Measurements from ENCODE around the gene MBP.

DNA sequence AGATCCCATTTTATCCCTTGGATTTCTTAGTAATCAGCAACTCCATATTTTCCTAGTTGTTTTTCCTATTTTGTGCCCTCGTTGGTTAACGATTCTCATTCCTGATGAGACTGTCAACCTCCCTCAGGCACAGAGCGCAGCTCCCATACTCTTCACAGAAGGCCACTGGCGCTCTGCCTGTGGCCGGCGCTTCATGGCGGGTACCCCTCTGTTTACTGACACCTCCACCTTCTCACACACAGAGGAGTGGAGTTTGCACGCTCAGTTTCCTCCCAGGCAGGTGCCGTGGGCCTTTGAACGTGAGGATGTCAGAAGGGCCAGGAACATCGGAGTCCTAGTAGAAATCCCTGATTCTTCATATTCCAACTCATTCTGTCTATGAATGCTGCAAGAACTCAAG lies 139.0 kb downstream of the MBP start:
- TF ChIP-seq, protein P1, sequence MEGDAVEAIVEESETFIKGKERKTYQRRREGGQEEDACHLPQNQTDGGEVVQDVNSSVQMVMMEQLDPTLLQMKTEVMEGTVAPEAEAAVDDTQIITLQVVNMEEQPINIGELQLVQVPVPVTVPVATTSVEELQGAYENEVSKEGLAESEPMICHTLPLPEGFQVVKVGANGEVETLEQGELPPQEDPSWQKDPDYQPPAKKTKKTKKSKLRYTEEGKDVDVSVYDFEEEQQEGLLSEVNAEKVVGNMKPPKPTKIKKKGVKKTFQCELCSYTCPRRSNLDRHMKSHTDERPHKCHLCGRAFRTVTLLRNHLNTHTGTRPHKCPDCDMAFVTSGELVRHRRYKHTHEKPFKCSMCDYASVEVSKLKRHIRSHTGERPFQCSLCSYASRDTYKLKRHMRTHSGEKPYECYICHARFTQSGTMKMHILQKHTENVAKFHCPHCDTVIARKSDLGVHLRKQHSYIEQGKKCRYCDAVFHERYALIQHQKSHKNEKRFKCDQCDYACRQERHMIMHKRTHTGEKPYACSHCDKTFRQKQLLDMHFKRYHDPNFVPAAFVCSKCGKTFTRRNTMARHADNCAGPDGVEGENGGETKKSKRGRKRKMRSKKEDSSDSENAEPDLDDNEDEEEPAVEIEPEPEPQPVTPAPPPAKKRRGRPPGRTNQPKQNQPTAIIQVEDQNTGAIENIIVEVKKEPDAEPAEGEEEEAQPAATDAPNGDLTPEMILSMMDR (conservative IDR thresholded peaks at IDR 0.05; ENCODE audit: low read depth, low read length), result no peak
- TF ChIP-seq RFX5 (IDR thresholded peaks at IDR 0.05; ENCODE audit: low read depth, low read length) (no peak), POLR2A (IDR thresholded peaks at IDR 0.05; ENCODE audit: low read depth, low read length) (no peak)
- TF ChIP-seq, protein P2, sequence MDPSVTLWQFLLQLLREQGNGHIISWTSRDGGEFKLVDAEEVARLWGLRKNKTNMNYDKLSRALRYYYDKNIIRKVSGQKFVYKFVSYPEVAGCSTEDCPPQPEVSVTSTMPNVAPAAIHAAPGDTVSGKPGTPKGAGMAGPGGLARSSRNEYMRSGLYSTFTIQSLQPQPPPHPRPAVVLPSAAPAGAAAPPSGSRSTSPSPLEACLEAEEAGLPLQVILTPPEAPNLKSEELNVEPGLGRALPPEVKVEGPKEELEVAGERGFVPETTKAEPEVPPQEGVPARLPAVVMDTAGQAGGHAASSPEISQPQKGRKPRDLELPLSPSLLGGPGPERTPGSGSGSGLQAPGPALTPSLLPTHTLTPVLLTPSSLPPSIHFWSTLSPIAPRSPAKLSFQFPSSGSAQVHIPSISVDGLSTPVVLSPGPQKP (IDR thresholded peaks at IDR 0.05; ENCODE audit: borderline replicate concordance, low read depth, low read length), result no peak

Data from IMR-90 (cell line).